Measurements from ENCODE around the gene MANBA. TPM values are rescaled to one million over a fixed set of nuclear protein-coding genes. Genes with fewer than 3 reads are reported as not detected.

The MANBA gene
- total RNA-seq, 1 experiment from 2014 or later: 14.5 TPM

GRCh38 chr4:102783006-102783405 lies 22.2 kb upstream of the MANBA start:
- TF ChIP-seq REST (IDR thresholded peaks at IDR 0.05; ENCODE audit: insufficient read depth in 1 of 2, low read depth in 2 of 2, low read length in 1 of 2) (no peak), POLR2AphosphoS5 (IDR thresholded peaks at IDR 0.05; ENCODE audit: low read depth, low read length) (no peak), TCF7L2 (IDR thresholded peaks at IDR 0.05; ENCODE audit: low read depth, low read length) (no peak), SIN3A (IDR thresholded peaks at IDR 0.05; ENCODE audit: borderline replicate concordance, insufficient read depth, low read depth, low read length) (no peak), CTCF (IDR thresholded peaks at IDR 0.05) (no peak)
- CTCF ChIA-PET: interaction anchor here (0.6 kb wide), 1 partner anchor 15 kb away, joined by 3 read pairs; no protein-coding TSS in a partner anchor
- no peaks in the 10 kb centered on the region for H3K9me3 ChIP-seq (ENCODE audit: control insufficient read depth, insufficient read depth, low read depth, low read length)
- intact Hi-C loops (cut with micrococcal nuclease; ENCODE audit: unreplicated experiment): no loop called here
- DNase-seq (ENCODE audit: low read depth, low spot score): no peak
- H3K4me3 ChIP-seq (ENCODE audit: low read depth in 2 of 2, low read length in 2 of 2): no peak overlapping the region
- H3K36me3 ChIP-seq (ENCODE audit: control insufficient read depth, insufficient read depth, low read length): no peaks in the 10 kb centered on the region
- no peak for ATAC-seq
- no TSS peak for BruUV-seq (replicated peaks)
- no peaks in the 10 kb centered on the region for H3K27me3 ChIP-seq (ENCODE audit: control insufficient read depth, insufficient read depth, low read length)
- POLR2A ChIA-PET: interaction anchor here (0.6 to 0.7 kb wide), 3 partner anchors 29 to 86 kb away, joined by 3 to 5 read pairs (median 3); partner anchors contain the start of gene CISD2
- no peak overlapping the region for H3K27ac ChIP-seq (ENCODE audit: low read length)
- no peaks in the 10 kb centered on the region for H3K4me1 ChIP-seq (ENCODE audit: control insufficient read depth, insufficient read depth, low read length)
- in situ Hi-C loops (cut with HindIII; ENCODE audit: low pct_unique_long_range_greater_than_20kb, low sequenced_read_pairs): no loop called here

- in situ Hi-C loops (cut with HindIII; ENCODE audit: low pct_unique_long_range_greater_than_20kb, low sequenced_read_pairs) (no loop called here), intact Hi-C loops (cut with micrococcal nuclease; ENCODE audit: unreplicated experiment) (no loop called here)
- Histone ChIP-seq H3K4me3 (ENCODE audit: low read depth in 2 of 2, low read length in 2 of 2) (no peak overlapping the region), H3K9me3 (ENCODE audit: control insufficient read depth, insufficient read depth, low read depth, low read length) (no peaks in the 10 kb centered on the region), H3K27ac (ENCODE audit: low read length) (no peak overlapping the region), H3K4me1 (ENCODE audit: control insufficient read depth, insufficient read depth, low read length) (no peaks in the 10 kb centered on the region), H3K36me3 (ENCODE audit: control insufficient read depth, insufficient read depth, low read length) (no peaks in the 10 kb centered on the region), H3K27me3 (ENCODE audit: control insufficient read depth, insufficient read depth, low read length) (no peaks in the 10 kb centered on the region)
- ChIA-PET CTCF (no interaction called here), POLR2A (no interaction called here)
- DNase-seq (ENCODE audit: low read depth, low spot score): no peak
- no peak for ATAC-seq
- BruUV-seq (replicated peaks): no TSS peak
- TF ChIP-seq REST (IDR thresholded peaks at IDR 0.05; ENCODE audit: insufficient read depth in 1 of 2, low read depth in 2 of 2, low read length in 1 of 2) (no peak), SIN3A (IDR thresholded peaks at IDR 0.05; ENCODE audit: borderline replicate concordance, insufficient read depth, low read depth, low read length) (no peak), CTCF (IDR thresholded peaks at IDR 0.05) (no peak), TCF7L2 (IDR thresholded peaks at IDR 0.05; ENCODE audit: low read depth, low read length) (no peak), POLR2AphosphoS5 (IDR thresholded peaks at IDR 0.05; ENCODE audit: low read depth, low read length) (no peak)
These were observed 20.8 kb upstream of the MANBA start for GRCh38 chr4:102781570-102781969.
